DMS79 treated with DMSO at 0.1 percent for 48 hours (cell line): ENCODE data around the gene RASD2.

Source experiments
- DNase-seq: peaks from one replicate; lab custom pipeline; 2025; lab: John Stamatoyannopoulos, UW

The RASD2 gene

DNA sequence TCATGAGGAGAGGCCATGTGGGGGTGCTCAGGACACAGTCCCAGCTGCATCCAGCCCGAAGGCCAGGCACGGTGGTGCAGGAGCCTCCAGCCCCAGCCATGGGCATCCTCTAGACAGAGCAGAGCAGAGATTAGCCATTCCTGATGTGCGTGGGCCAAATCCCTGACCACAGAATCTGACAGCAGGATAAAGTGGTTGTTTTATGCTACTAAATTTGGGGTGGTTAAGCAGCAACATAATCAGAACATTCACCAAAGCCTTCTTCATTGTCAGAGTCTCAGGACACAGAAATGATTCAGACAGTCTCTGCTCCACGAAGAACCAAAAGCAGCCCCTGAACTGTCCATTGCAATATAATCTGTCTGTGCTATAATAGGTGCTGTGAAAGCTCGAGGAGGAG lies 19.7 kb downstream of the RASD2 start:
- DNase-seq: no peak

- no peak for DNase-seq
These were observed 20.2 kb downstream of the RASD2 start for GRCh38 chr22:35560824-35561223.

DNA sequence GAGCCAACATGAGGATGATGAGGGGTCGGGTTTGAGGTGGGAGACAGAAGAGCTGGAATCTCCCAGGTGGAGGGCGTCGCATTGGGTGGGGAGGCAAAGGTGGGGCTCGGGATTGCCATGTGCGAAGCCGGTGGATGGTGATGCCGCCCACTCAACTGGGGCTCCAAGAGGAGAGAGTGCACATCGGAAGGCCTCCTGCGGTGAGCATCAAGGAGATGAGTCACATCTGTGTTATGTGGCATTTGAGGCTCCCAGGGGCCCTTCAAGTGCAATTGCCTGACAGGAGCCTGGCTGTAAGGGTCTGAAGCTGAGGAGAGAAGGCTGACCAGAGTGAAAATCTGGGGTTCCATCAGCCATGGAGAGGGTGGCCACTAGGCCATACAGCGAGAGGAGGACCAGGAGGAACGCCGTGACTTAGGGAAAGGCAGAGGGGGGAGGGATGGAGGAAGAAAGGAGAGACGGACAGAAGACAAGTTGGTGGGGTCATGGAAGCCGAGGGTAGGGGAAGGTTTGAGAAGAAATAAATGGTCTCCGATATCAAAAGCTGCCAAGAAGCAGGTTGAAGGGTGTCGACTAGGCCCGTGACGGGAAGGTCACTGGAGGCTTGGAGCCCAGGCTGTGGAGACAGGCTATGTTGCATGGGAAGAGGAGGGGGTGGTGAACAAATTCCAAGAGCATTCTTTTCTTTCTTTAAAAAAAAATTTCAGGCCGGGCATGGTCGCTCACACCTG lies 21.3 kb downstream of the RASD2 start:
- no peak for DNase-seq

GRCh38 chr22:35563211-35563610 lies 22.6 kb downstream of the RASD2 start:
- no peak for DNase-seq

DNA sequence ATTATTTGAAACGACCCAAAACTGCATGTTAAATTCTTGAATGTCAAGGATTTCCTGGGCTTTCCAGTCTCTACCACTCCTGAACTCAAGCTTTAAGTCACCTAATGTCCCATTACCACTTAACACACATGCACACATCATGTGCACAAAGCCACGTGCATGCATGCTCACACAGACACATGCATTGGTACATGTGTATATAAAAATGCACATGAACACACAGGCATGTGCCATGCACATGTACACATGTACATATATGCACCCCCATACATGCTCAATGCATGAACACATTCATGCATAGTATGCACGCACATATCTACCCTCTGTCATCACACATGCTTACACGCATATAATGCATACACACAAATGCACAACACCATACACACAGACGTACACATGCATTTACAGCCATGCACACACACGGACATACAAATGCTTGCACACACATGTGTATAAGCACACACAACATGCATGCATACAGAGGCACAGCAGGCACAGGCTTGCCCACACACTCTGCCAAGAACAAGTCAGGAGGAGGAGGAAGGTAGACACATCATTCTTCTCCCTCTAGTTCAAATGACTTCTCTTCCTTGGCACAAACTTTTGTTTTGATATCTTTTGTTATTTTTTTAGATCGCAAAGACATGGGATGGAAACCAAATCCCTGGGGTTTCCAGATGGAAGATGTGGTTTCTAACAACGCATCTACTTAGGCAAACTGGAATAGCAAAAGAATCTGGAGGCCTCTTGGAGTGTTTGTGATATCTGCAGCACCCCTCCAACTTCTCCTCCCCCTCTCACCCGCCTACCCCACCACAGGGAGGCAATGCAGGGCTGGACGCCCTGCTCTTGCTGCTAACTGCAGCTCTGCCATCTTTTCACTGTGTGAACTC lies 24.6 kb downstream of the RASD2 start:
- no peak for DNase-seq

- DNase-seq: no peak
These were observed 26.9 kb downstream of the RASD2 start for GRCh38 chr22:35567351-35568141.

- DNase-seq: no peak
These were observed 28.4 kb downstream of the RASD2 start for GRCh38 chr22:35568751-35569739.

GRCh38 chr22:35569916-35570315 lies 29.3 kb downstream of the RASD2 start:
- no peak for DNase-seq

- no peak for DNase-seq
These were observed 30.1 kb downstream of the RASD2 start for GRCh38 chr22:35570686-35571194.

GRCh38 chr22:35572556-35572955 lies 31.9 kb downstream of the RASD2 start:
- no peak for DNase-seq

DNA sequence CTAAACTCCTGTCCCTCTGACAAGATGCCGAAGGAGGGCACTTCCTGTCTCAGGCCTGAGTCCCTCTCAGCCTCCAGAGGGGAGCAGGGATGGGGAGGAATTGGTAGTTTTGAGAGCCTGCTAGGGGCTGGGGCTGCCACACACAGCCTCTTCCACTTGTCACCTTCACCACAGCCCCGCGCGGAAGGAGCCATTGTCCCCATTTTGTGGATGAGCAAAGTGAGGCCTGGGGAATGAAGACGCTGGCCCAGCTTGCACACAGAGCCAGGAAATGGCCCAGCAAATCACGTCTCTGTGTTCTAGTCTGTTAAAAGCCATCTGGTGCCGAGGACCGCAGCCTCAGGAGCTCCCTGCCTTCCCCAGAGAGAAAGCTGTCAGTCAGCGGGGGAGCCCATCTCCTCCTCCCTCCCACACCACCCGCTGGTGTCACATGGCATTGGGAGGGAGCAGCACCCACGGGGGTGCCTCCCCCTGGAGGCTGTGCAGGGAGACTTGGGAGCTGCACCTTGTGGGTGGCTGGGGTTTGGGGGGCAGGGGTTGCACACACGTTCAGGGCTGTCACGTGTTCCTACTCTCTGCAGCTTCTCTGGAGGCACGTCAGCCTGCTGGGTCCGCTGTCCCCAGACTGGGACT lies 34.6 kb downstream of the RASD2 start:
- DNase-seq: no peak

DNA sequence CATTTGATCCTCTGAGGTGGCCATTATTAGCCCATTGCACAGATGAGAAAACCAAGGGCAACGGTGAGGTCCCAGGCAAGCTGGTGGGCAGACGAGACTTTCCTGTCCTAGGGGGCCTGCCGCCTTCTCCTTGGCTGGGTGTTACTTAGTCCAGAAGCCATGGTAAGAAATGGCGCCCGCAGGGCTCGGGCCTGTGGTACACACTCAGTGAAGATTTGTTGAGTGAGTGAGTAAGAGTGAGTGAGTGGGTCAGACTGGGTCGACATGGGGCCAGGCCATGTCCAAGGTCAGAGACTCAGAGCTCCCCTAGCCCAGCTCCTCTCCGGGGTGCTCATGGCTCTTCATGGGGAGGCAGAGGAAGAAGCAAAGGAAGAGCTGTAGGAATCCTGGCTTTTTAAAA lies 36.0 kb downstream of the RASD2 start:
- DNase-seq: no peak

- no peak for DNase-seq
These were observed 37.4 kb downstream of the RASD2 start for GRCh38 chr22:35577799-35578659.

DNA sequence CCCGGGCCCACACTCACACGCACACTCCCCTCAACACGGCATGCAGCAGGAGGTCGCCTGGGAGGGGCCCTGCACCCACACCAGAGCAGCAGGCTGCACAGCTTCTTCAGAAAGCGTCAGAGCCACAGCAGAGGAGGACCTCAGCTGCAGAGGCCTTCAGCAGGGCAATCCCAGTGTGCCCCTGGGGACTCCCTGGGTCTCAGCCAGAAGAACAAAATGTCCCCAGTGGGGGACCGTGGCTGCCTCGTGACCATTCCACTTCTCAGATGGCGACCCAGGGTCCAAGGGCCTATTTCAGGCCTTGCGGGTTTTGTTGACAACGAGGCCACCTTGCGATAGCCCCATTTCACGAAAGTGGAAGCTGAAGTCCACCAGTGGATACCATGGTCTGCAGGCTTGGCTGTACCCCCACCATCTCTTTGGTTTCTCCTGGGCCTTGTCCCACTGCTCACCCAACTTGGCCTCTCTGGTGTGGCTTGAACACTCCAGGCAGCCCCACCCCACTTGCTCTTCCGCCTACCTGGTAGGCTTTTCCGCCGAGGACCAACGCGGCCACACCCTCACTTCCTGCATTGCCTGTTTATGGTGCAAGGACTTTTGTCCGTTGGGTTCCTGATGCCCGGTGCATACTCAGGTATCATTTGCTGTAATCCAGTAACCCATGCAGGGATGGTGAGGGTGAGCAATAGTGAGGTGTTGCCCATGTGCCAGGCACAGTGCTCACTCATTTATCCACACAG lies 38.4 kb downstream of the RASD2 start:
- no peak for DNase-seq

GRCh38 chr22:35580351-35581022 lies 39.9 kb downstream of the RASD2 start:
- DNase-seq: no peak

DNA sequence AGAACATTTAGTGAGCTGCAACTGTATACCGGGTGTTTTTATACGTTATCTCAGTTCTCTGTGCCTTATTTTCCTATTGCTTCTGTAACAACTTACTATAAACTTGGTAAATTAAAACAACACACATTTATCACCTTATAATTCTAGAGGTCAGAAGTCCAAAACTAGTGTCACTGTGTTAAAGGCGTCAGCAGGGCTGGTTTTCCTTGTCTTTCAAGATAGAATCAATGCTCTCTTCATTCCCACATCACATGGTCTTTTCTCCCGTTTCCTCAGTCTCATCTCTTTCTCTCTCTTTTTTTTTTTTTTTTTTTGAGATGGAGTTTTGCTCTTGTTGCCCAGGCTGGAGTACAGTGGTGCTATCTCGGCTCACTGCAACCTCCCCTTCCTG lies 40.4 kb downstream of the RASD2 start:
- no peak for DNase-seq

DNA sequence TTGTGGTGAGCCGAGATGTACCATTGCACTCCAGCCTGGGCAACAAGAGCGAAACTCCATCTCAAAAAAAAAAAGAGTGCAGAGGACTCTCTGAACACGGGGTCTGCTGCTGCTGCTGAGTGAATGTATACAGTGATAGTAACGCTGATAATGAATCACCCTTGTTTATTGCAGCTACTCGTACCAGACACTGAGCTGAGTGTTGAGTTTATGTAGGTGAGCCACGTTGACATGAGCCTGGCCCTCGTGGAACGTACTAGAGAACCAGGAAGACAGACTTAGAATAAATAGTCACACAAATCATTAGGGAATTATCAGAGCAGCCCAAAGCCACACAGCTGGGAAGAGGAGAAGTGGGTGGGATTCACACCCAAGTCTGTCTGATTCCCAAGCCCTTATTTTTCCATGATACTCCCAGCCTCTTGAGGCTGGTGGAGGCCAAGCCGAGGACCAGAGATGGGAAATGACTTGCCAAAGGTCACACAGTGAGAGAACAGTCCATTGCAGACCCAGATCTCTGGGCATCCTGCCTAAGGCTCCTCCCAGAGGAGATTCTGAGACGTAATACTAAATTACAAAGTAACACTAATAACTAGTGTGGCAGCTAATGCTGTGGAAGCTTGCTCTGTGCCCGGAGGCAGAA lies 41.7 kb downstream of the RASD2 start:
- DNase-seq: no peak
